IPS DF 4.7 (cell line): ENCODE results near the gene MOGAT3.

ENCODE experiments used
- DNase-seq: peaks from one replicate; pipeline ENCODE4 v3.0.0-alpha.2; 2013; ENCODE audit warnings: low spot score; ENCODE audit errors: extremely low read depth

MOGAT3 gene, protein sequence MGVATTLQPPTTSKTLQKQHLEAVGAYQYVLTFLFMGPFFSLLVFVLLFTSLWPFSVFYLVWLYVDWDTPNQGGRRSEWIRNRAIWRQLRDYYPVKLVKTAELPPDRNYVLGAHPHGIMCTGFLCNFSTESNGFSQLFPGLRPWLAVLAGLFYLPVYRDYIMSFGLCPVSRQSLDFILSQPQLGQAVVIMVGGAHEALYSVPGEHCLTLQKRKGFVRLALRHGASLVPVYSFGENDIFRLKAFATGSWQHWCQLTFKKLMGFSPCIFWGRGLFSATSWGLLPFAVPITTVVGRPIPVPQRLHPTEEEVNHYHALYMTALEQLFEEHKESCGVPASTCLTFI

DNA sequence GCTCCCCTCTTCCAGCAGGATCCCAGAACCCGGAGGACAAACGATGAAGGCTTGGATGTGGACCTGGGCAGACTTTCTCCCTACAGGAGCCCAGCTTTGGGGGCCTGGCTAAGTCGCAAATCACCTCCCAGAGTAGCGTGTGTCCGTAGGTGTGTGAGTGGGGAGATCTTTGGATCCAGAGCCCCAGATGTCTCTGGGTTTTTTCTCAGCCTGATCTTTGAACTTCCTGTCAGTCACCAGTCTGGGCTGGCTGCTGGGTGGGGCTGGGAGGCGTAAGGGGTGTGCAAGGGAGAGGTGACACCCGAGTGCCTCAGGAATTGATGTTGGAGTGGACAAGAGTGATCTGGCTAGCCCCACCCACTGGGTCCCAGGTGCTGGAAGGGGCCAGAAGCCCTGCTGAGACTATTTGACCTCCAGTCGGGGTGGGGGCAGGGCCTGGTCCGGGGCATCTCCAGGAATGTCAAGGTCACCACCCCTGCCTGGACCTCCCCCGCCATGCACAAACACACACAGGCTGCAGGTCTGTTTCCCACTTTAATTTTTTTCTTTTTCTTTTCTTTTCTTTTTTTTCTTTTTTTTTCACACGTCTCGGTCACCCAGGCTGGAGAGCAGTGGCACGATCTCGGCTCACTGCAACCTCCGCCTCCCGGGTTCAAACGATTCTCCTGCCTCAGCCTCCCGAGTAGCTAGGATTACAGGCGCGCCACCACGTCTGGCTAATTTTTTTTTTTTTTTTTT lies at the start of gene MOGAT3:
Gene MOGAT3 (minus strand): TSS at position 175 of the 738 bp plus-strand sequence. CDS start 182 bp downstream, outside the sequence.
- no peak for DNase-seq

DNA sequence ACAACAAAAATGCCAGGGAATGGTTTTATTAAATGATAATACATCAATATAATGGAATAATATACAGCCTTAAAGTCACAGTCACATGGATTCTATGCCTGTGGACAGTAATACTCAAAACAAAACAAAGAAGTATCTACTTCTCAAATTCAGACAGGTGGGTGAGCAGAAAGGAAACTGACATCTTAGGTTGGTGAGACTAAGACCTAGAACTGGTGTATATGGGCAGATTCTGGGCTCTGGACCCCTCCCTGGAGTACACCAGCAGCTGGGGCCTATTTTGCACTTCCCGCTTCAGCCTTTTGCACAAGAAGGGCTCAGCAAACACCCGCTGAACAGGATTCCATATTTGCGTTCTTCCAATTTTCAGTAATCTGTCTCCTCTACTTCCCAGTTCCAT lies 49.5 kb upstream of the MOGAT3 start:
- no peak for DNase-seq

DNA sequence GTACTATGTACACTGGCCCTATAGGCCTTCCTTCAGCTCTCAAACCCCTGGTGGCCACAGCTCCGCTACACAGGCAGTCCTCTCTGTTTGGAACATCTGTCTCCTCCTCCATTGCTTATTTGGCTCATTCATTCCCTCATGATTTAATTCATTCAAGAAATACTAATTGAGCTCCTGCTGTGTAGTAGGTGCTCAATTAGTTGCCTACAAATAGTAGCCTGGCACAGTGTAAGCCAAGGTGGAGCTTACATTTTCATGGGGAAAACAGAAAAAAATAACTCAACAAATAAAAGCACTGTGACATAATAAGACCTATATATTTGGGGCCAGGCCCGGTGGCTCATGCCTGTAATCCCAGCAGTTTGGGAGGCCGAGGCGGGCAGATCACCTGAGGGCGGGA lies 47.4 kb upstream of the MOGAT3 start:
- no peak for DNase-seq

DNA sequence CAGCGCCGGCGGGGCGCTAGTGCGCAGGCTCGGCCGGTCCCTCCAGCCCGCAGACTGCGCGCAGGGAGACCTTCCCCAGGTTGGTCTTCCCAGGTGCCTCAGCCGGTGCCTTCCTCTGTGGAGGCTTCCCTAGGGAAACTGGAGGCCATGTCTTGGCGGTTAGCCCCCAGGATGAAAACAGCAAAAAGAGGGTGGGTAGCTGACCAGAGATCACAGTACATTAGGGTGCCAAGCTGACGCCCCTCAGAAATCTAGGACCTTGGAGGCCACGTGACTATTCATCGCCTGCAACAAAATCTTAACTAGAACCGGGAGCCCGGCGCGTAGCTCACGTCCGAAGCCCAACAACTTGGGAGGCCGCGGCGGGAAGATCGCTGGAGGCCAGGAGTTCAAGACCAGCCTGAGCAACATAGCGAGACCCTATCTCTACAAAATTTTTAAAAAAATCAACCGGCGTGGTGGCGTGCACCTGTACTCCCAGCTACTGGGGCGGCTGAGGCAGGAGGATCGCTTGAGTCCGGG lies 44.4 kb upstream of the MOGAT3 start:
- no peak for DNase-seq

DNA sequence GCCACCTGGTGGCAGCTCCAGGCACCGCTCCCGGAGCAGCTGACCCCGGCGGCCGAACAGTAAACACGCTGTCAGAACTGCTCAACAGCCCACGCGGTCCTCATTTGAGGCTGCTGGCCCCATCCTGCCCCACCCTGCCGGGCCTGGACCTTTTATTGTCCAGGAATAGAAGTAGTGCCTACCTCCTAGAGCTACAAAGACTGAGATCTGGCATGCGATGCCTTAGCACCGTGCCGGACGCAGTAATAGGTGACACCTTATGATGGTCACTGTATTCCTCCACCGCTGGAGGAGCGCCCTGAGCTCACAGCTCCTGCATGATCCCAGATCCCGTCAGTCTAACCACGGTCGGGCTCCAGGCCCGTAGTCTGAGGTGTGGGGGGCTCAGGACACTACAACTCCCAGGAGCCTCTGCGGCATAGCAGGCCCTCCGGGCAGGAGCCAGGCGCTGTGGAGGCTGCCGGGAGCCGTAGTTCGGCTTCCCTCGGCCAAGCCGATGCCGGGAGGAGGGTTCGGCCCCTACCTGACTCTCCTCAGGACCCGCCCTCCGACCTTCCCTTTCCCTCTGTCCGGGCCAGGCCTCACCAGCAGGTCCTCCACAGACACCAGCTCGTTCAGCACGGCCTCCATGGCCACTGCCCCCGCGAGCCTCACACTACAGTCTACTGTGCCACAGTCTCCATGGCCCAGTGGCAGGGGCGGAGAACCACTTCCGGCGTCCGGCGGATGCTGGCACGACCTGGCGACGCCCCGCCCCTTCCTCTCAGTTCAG lies 43.7 kb upstream of the MOGAT3 start, which contains the start of gene FIS1:
Gene FIS1 (minus strand): TSS at position 707 of the 772 bp plus-strand sequence. CDS start 77 bp downstream, at position 630.
- DNase-seq, result peak; percentile 68

DNA sequence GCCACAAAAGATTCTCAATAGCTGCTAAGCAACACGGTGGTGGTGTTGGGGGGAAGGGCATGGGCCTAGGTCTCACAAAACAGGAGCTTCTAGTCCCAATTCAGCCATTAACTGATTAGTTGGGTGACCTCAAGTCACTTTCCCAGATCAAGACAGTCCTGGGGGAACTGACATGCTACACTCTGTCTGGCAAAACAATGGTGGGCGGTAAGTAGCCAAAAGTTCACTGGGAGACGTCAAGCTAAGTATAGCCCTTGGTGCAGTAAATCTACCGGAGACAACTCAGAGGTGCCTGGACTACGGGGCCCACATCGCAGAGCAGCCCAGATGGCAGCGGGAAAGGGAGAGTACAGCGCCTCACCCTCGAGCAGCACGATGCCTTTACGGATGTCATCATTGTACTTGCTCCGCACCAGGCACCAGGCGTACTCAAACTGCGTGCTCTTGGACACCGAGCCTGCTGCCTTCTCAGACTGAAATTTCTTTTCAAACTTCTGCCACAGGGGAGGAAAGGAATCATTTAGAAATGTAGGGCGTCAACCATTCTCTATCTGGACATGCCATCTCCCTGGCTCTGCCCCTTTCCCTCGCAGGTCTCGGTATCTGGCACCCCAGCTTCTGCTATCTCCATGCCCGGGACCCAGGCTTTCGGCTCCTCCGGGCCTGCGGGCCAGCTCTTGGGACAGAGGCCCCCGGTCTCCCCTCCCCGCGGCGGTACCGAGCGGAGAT lies 43.0 kb upstream of the MOGAT3 start:
- DNase-seq, result no peak

DNA sequence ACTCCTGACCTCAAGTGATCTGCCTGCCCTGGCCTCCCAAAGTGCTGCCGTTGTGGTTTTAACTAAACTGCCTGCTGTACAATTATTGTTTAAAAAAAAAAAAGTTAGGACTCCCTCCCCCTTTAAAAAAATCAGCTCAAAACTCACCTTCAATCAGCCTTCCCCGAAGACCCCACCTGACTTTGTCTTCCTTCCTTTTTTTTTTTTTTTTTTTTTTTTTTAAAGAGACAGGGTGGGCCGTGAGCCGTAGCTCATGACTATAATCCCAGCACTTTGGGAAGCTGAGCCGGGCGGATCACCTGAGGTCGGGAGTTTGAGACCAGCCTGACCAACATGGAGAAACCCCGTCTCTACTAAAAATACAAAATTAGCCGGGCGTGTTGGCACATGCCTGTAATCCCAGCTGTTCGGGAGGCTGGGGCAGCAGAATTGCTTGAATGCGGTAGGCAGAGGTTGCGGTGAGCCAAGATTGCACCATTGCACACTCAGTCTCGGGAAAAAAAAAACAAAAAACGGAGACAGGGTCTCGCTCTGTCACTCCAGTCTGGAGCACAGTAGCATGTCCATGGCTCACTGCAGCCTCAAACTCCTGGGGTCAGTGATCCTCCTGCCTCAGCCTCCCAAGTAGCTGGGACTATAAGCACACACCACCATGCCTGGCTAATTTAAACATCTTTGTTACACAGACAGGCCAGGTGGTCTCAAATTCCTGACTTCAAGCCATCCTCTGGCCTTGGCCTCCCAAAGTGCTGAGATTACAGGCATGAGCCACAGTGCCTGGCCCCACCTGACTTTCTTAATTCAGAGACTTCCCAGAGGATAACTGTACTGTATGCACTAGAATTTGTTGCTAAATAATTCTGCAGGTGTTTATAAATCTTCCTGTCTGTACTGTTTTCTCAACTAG lies 40.9 kb upstream of the MOGAT3 start:
- DNase-seq, result no peak

DNA sequence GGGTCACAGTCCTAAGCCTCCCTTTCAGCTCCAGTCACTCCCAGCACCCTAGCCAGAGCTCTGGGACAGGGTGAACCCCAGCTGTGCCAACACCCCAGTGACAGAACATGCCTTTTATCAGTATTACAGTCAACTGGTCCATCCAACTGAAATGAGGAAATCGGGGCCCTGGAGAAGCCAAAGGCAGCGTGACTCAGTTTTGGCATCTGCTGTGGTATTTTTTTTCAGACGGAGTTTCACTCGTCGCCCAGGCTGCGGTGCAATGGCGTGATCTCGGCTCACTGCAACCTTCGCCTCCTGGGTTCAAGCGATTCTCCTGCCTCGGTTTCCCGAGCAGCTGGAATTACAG lies 40.2 kb upstream of the MOGAT3 start:
- DNase-seq, result no peak

DNA sequence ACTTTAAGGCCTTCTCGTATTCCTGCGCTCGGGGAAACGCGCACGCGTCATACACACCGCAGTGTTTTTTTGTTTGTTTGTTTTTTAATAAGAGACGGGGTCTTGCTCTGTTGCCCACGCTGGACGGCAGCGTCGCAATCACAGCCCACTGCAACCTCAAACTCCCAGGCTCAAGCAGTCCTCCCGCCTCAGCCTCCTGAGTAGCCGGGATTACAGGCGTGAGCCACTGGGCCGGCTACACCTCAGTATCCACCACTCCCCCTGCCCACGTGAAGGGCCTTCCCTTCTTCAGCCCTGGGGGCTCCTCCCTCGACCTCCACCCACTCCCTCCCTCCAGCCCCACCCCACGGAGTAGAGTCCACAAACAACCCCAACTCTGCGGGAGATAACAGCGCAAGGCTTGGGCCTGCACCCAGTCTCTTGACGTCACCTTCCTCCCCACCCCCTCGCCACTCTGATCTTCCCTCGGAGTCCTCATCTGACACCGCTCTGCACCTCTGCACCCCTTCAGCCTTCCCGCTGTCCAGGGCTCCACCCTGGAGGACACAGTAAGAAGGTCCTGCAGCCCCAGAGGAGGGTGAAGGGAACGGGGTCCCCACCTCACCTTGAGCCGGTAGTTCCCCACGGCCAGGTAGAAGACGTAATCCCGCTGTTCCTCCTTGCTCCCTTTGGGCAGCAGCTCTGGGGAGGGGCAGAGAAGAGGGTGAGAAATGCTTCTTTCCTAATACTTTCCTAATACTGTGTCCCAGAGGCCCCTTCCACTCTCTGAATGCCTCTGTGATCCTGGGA lies 39.6 kb upstream of the MOGAT3 start:
- DNase-seq, result no peak

DNA sequence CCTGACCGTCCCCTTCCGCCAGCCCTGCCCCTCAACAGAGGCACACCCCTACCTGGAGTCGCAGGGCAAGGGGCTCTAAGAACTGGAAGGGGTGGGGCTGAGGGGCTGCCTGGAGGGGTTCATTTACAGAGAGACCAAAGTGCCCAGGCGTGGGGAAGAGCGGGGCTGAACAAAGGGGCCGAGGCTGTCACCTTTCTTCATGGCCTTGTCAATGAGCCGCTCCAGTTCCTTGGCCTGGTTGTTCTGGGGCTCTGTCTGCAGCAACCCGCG lies 39.0 kb upstream of the MOGAT3 start:
- no peak for DNase-seq

DNA sequence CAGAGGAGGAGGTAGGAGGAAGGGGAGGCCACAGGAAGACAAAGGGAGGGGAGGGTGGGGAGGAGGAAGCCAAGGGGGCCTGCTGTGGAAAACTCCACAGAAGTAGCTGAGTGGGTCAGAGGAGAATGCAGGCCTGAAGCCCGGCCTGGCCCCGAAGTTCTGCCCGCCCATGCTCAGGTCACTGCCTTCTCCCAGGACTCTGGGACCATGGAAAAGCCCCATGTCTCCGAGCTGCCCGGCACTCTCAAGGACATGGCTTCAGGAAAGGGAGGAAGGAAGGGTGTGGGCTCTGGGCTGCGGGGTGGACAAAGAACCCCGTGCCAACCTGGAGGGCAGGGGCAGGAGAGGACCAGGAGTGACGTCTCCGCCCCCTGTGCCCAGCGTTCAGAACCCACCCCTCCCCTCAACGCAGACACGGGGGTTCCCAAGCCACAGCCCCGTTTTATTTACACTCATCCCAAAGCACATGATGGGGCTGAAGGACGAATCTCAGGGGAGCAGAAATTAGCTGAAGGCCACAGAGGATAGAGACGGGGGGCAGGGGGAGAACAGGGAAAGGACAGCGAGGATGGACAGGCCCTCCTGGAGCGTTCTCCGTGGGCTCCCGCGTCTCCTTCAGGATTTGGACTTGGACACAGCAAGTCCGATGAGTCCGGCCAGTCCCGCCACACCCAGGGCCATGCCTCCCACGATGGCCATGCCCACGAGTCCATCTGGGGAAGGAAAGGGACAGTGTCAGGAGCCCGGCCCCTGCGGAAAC lies 38.5 kb upstream of the MOGAT3 start:
- no peak for DNase-seq

DNA sequence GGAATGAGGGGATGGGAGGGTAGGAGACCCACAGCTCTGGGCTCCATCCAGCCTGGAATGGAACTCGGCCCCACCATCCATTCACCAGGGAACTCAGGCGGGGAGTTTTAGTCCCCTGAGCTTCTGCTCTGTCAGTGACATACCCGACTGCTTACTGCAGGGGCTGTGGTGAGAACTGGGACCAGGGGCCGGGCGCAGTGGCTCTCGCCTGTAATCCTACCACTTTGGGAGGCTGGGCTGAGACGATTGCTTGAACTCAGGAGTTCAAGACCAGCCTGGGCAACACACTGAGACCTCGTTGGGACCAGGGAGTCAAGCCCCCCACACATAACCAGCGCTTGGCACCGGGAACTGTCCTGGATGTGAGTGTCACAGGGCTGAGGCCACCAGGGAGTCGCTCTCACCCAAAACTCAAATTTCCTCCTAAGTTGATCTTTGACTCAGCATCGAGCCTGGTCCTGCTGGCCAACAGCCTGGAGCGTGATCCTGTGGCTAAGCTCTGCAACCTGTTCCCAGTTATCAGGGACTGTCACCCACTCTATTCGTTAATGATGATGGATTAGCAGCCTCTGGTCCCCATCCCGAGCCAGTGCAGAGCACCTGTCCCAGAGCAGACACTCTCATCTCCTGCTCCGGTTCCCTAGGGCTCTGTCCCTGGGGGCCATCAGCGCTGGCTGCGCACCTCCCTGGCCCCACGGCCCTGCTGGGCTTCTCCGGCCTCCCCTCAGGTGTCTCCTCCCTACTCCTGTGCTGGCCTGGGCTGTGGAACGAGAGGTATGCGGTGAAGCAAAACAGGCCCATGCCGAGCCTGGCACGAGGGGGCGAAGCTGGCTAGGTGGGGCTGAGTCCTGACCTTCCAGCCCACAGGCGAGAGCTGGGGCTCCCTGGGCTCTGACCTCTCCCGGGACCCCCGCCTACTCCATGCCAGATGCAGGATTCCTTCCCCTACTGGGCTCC lies 37.7 kb upstream of the MOGAT3 start:
- DNase-seq, result no peak

DNA sequence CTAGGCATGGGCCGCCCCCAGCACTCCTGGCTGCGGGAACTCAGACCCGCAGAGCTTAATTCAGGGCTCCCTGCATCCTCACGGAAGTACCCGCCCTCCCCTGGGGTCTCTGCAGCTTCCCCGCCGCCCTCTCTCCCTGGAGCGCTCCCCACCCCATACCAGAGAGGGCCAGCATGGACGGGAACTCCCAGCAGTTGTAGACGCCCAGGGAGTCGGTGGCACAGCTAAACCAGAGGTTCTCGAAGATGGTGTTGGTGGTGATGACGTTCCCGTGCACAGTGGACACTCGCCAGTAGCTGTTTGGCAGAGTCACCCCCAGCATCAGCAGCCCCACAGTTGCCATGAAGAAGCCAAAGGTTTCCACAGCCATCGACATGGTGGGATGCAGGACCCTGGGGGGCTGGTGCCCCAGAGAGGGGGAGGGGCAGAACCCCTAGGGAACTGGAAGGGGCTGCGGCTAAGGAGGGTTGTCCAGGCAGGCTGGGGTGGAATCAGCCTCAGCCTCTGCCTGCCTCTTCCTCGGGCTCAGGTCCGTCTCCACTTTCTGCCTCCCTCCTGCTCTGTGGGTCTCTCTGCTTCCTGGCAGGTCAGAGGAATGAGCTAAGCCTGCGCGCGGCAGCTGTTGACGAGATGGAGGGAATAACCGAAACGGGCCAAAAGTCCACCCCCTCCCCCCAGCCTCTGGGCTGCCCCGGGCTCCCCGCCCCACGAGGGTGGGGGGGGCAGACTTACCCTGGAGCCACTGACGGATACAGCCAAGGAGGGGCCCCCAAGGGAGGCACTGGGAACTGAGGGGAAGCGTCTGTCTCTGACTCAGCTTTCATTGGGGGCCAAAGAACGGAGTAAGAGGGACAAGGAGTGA lies 36.6 kb upstream of the MOGAT3 start, which contains the start of gene CLDN15:
Gene CLDN15 (minus strand): TSS at position 597 of the 862 bp plus-strand sequence. CDS start 221 bp downstream, at position 376.
- DNase-seq, result no peak

DNA sequence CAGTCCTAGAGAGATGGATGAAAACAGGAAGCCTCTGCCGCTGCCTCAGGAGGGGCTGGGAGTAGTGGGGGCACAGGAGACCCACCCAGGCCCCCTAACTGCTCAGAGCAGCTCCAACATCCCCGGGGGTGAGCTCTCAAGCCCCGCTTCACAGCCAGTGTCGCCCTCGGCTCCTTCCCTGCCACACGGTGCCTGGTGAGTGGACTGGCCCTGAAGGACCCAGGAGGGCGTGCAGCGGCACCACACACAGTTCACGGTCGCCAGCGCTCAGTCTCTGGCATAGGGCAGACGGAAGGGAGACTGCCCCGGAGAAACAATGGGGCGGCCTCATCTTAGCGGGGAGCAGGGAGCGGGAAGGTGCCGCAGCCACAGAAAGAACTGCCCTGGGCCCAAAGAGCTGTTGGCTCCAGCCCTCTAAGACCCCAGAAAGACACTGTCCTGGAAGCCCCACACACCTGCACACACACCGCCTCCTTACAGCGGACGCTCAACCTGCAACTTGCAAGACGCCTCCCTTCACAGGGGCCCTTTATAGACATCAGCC lies 35.5 kb upstream of the MOGAT3 start:
- no peak for DNase-seq

DNA sequence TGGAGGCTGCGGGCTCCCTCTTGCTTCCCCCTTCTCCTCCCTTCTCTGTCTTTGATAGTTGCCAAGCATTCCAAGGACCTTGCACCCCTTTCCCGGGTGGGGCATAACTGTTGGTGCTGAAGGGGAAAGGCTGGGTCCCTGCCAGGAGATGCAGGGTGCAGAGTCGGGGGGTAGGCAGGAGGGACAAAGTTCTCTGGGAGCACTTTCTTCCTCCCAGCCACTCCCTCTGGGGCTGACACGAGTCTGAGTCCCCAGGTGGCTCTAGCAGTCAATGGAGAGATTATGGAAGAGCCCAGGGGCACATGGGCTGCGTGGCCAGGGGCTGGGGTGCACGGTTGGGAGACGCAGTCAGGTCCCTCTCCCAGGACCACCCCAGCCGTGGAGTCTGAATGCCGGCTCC lies 34.7 kb upstream of the MOGAT3 start:
- DNase-seq, result no peak

DNA sequence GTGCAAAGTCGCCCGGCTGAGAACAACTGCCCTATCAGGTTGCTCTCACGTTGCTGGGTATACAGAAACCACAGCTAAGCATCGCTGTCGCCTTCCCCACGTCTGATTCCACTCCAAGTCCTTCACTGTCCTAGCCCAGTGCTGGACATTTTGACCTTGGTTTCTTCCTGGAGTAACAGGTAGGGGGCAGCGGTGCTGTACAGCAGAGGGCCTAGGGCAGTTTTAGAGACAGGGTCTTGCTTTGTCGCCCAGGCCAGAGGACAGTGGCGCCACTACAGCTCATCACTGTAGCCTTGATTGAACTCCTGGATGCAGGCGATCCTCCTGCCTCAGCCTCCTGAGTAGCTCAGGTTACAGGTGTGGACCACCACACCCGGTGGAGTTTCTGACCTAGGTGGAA lies 34.2 kb upstream of the MOGAT3 start:
- no peak for DNase-seq
